CD8-positive, alpha-beta memory T cell (primary cell): Measurements from ENCODE around the gene ITGBL1. TPM values are rescaled to one million over a fixed set of nuclear protein-coding genes. Genes with fewer than 3 reads are reported as not detected.

ENCODE experiments used
- CTCF ChIA-PET: fragments of 350-600 bp; sonication (Branson Sonifier 250); formaldehyde crosslinking; loops from one replicate; lab custom pipeline; 2021; ENCODE audit warnings: antibody characterized with exemption; lab: Charles Lee
- POLR2A ChIA-PET: fragments of 350-600 bp; sonication (Branson Sonifier 250); formaldehyde crosslinking; loops from one replicate; lab custom pipeline; 2021; ENCODE audit warnings: antibody characterized with exemption; lab: Charles Lee
- DNase-seq, 5 donors: peaks; one replicate each; pipeline versions ENCODE4 v3.0.0 to v3.0.0-alpha.2; 2020 to 2022; ENCODE audit warnings: mixed read lengths in 1 of 5
- H3K27ac ChIP-seq: one replicate; pipeline ENCODE4 v1.7.0; 2013; ENCODE audit warnings: low read depth, mild to moderate bottlenecking, low read length, moderate library complexity
- H3K27me3 ChIP-seq: 2 replicates; pipeline ENCODE4 v1.7.0; 2013; ENCODE audit warnings: low read length, mild to moderate bottlenecking; ENCODE audit not compliant: insufficient read depth, poor library complexity, severe bottlenecking
- H3K36me3 ChIP-seq: 2 replicates; pipeline ENCODE4 v1.7.0; 2013; ENCODE audit warnings: mild to moderate bottlenecking, low read length, moderate library complexity; ENCODE audit not compliant: insufficient read depth
- H3K4me1 ChIP-seq: 2 replicates; pipeline ENCODE4 v1.7.0; 2013; ENCODE audit warnings: mild to moderate bottlenecking, low read length, moderate library complexity; ENCODE audit not compliant: insufficient read depth
- H3K4me3 ChIP-seq: 2 replicates; pipeline ENCODE4 v1.7.0; 2013; ENCODE audit warnings: mild to moderate bottlenecking, low read length
- H3K9me3 ChIP-seq: 2 replicates; pipeline ENCODE4 v1.7.0; 2013; ENCODE audit warnings: mild to moderate bottlenecking, low read length
- H3K27ac Mint-ChIP-seq, 8 donors: one replicate each; pipeline ENCODE4 v1.8.0; 2020 to 2021; ENCODE audit warnings: mixed read lengths in 8 of 8, mild to moderate bottlenecking in 6 of 8, inconsistent platforms in 3 of 8, moderate library complexity in 3 of 8
- H3K27me3 Mint-ChIP-seq, 2 donors: one replicate each; pipeline ENCODE4 v1.8.0; 2020 to 2021; ENCODE audit warnings: mixed read lengths in 2 of 2, mild to moderate bottlenecking in 1 of 2, moderate library complexity in 1 of 2
- H3K36me3 Mint-ChIP-seq, 3 donors: one replicate each; pipeline ENCODE4 v1.8.0; 2020 to 2021; ENCODE audit warnings: mixed read lengths in 3 of 3, inconsistent platforms in 1 of 3, mild to moderate bottlenecking in 1 of 3
- H3K4me1 Mint-ChIP-seq, 3 donors: one replicate each; pipeline ENCODE4 v1.8.0; 2020 to 2021; ENCODE audit warnings: mixed read lengths in 3 of 3, inconsistent platforms in 1 of 3, mild to moderate bottlenecking in 1 of 3
- H3K4me3 Mint-ChIP-seq, 7 donors: one replicate each; pipeline ENCODE4 v1.8.0; 2020 to 2021; ENCODE audit warnings: mixed read lengths in 7 of 7, mild to moderate bottlenecking in 6 of 7, moderate library complexity in 4 of 7, inconsistent platforms in 2 of 7
- H3K9me3 Mint-ChIP-seq, 5 donors: one replicate each; pipeline ENCODE4 v1.8.0; 2020 to 2022; ENCODE audit warnings: mixed read lengths in 5 of 5, mild to moderate bottlenecking in 3 of 5, moderate library complexity in 2 of 5, inconsistent platforms in 1 of 5
- polyA plus RNA-seq: library from polyadenylated mRNA; unstranded; fragments of 300-500 nt; fragmentation: Illumina TruSeq; gene quantifications from one replicate; pipeline ENCODE4 v1.2.3, GENCODE V29; 2021
- total RNA-seq, 2 experiments: library from RNA; stranded (reverse); gene quantifications; one replicate each; pipeline ENCODE4 v1.2.3, GENCODE V29; 2021

Gene ITGBL1
- total and polyA plus RNA-seq, 3 experiments from 2014 or later: not detected

DNA sequence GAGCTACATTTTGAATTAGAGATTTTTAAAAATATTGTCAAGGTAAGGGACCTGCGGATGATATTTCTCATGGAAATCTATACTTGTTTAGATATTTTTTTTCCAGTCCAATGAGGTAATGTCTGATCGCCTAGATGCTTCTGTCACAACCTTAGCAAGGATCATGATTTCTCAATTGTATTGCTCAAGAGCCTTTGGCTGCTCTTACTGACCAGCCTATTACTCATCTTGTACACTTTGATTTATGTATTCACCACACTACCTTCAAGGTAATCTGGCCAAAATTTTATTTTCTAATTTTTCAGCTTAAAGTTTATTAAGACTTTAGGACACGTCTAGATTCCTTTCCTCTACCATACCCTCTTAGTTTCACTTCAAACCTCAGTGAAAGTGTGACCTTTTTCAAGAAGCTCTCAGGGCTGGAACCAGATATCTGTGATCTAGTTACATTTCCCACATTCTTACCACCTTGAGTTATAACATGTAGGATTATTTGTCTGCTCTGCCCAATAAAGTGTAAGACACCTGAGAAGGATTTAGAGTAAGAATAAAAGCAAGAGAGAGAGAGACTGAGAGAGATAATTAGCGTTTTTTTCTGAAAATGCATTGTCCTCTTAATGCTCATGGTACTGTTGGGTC is 197.1 kb downstream of the ITGBL1 start:
- H3K36me3 ChIP-seq: no peaks in the 10 kb centered on the region
- Mint-ChIP-seq H3K4me1 (no peaks in the 10 kb centered on the region), H3K27ac (no peak overlapping the region), H3K9me3 (peaks cover 0 to 9% (median 0%) of the 10 kb centered on the region in 5 donors), H3K27me3 (peaks cover 10 to 33% of the 10 kb centered on the region in 2 donors), H3K4me3 (no peak overlapping the region), H3K36me3 (peaks cover 0 to 5% (median 2%) of the 10 kb centered on the region in 3 donors)
- no peak overlapping the region for H3K27ac ChIP-seq
- no peak overlapping the region for H3K4me3 ChIP-seq
- no peaks in the 10 kb centered on the region for H3K4me1 ChIP-seq
- CTCF ChIA-PET: no interaction called here
- no peak for DNase-seq
- H3K27me3 ChIP-seq: no peaks in the 10 kb centered on the region
- POLR2A ChIA-PET: no interaction called here
- no peaks in the 10 kb centered on the region for H3K9me3 ChIP-seq

DNA sequence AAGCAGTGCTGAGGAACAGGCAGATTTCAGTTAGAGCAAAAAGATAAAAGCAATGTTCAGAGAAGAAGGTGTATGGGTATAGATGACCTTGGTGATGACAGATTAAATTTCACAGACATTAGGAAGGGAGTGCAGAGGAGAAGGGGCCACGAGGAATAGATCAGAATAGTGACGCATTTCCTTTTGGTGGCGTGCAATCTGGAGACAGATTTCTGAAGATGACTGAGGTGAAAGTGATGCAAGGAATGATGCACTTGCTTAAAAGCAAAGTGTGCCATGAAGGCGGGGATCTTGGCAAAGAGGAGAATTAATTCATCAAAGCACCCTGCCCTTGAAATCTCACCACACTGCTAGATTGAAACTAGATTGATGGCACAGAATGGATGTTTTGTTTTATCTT is 202.4 kb downstream of the ITGBL1 start:
- ChIA-PET POLR2A (no interaction called here), CTCF (no interaction called here)
- Mint-ChIP-seq H3K27me3 (peaks cover 3 to 28% of the 10 kb centered on the region in 2 donors), H3K36me3 (peaks cover 0 to 5% (median 2%) of the 10 kb centered on the region in 3 donors), H3K9me3 (peaks cover 0 to 9% (median 0%) of the 10 kb centered on the region in 5 donors), H3K27ac (no peak overlapping the region), H3K4me1 (no peaks in the 10 kb centered on the region), H3K4me3 (no peak overlapping the region)
- no peak overlapping the region for H3K4me3 ChIP-seq
- H3K9me3 ChIP-seq: no peaks in the 10 kb centered on the region
- no peaks in the 10 kb centered on the region for H3K36me3 ChIP-seq
- no peak for DNase-seq
- no peak overlapping the region for H3K27ac ChIP-seq
- H3K4me1 ChIP-seq: no peaks in the 10 kb centered on the region
- H3K27me3 ChIP-seq: no peaks in the 10 kb centered on the region

DNA sequence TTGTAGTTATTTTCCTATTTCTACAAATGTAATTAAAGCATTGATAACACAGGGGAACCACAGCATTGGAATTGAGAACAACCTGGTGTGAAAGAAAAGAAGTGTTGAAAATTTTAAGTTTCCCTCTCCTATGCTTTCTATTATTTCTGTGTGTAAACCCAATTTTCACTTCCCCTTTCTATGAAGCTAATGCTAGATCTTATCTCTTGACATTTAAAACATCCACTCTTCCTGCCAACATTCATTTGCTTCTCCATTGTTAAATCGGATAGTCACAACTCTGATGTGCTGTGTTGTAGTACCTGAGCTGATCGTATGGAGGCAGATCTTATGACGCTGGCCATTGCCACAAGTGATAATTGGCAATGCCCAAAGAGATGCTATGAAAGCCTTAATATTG is 203.0 kb downstream of the ITGBL1 start:
- no peak overlapping the region for H3K27ac Mint-ChIP-seq
- peaks cover 0 to 5% (median 2%) of the 10 kb centered on the region in 3 donors for H3K36me3 Mint-ChIP-seq
- no peak for DNase-seq
- ChIA-PET POLR2A (no interaction called here), CTCF (no interaction called here)
- Histone ChIP-seq H3K9me3 (no peaks in the 10 kb centered on the region), H3K4me1 (no peaks in the 10 kb centered on the region), H3K4me3 (no peak overlapping the region), H3K36me3 (no peaks in the 10 kb centered on the region), H3K27ac (no peak overlapping the region), H3K27me3 (no peaks in the 10 kb centered on the region)
- no peaks in the 10 kb centered on the region for H3K4me1 Mint-ChIP-seq
- H3K27me3 Mint-ChIP-seq: peaks cover 3 to 28% of the 10 kb centered on the region in 2 donors
- H3K4me3 Mint-ChIP-seq: no peak overlapping the region
- H3K9me3 Mint-ChIP-seq: peaks cover 0 to 9% (median 0%) of the 10 kb centered on the region in 5 donors

DNA sequence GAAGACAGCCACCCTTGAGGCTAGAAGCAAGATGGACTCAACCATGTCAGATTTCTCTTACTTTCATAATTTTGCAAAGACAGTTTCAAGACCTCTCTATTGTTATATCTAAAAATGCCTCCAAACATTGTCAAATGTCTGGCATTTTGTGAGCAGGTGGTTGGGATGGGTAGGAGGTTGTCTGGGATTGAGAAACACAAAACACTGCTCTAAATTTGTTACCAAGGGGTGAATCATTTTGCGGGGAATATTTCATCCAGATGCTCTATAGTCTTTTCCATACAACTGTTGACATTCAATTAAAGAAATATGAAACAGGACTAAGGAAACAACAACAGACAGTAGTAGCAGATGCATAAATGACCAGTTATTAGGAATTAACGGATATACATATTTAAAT is 208.2 kb downstream of the ITGBL1 start:
- DNase-seq: no peak
- ChIA-PET CTCF (no interaction called here), POLR2A (no interaction called here)
- Mint-ChIP-seq H3K27ac (no peak overlapping the region), H3K4me1 (no peaks in the 10 kb centered on the region), H3K4me3 (no peak overlapping the region), H3K27me3 (peaks cover 0 to 2% of the 10 kb centered on the region in 2 donors), H3K36me3 (no peaks in the 10 kb centered on the region), H3K9me3 (peaks cover 0 to 4% (median 0%) of the 10 kb centered on the region in 5 donors)
- H3K4me1 ChIP-seq: no peaks in the 10 kb centered on the region
- H3K27me3 ChIP-seq: no peaks in the 10 kb centered on the region
- no peaks in the 10 kb centered on the region for H3K9me3 ChIP-seq
- H3K36me3 ChIP-seq: no peaks in the 10 kb centered on the region
- no peak overlapping the region for H3K27ac ChIP-seq
- H3K4me3 ChIP-seq: no peak overlapping the region

DNA sequence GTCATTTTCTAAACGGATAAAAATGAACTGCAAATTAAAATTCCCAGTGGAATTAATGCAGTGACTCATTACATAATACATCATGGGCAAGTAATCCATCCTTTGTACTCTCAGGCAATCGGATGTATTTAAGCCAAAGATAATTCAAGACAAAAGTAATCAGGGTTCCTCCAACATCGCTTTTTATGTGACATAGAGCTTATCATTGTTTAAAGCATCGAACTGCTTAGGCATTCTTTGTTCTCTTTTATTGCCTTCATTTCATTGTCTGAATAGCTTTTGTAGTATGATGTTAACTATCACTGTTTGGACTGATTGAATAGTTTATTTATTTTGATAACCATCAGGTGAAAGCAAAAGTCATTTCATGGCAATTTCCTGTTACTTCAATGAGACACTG is 209.4 kb downstream of the ITGBL1 start:
- Mint-ChIP-seq H3K9me3 (peaks cover 0 to 4% (median 4%) of the 10 kb centered on the region in 5 donors), H3K27ac (no peak overlapping the region), H3K36me3 (no peaks in the 10 kb centered on the region), H3K4me3 (no peak overlapping the region), H3K4me1 (no peaks in the 10 kb centered on the region), H3K27me3 (peaks cover 0 to 9% of the 10 kb centered on the region in 2 donors)
- Histone ChIP-seq H3K36me3 (no peaks in the 10 kb centered on the region), H3K27me3 (no peaks in the 10 kb centered on the region), H3K27ac (no peak overlapping the region), H3K4me3 (no peak overlapping the region), H3K9me3 (no peaks in the 10 kb centered on the region), H3K4me1 (no peaks in the 10 kb centered on the region)
- no peak for DNase-seq
- ChIA-PET POLR2A (no interaction called here), CTCF (no interaction called here)

DNA sequence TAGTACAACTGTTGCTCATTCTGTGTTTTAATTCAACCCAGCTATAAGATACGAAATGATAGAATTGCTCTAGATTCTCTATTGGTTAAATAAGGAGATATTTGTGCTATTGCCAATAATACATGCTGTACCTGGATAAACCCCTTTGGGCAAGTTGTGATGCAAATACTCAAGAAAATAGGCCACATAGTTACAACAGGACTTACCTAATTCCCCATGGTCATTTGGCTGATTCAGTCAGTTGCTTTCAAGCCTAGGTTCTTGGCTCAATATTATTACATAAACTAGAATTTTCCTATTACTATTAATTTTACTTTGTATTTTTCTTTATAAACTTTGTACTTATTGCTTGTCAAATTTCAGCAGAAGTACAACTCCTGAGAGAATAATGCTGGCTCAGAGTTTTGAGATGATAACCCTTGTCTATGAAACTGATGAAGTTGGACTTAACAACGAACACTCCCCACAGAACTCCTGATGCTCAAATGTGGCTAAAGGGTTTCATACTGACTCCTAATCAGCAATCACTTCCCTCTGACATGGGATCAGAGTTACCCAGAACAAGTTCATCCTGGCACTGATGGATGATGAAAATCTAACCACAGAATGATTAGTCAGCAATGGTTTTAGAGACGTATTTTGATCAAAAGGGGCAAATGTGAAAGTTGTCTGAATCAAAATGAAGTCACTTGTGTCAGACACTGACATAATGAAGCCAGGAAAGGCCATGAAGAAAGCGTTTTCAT is 221.1 kb downstream of the ITGBL1 start:
- no peak for DNase-seq
- CTCF ChIA-PET: no interaction called here
- peaks cover 0 to 3% (median 0%) of the 10 kb centered on the region in 5 donors for H3K9me3 Mint-ChIP-seq

DNA sequence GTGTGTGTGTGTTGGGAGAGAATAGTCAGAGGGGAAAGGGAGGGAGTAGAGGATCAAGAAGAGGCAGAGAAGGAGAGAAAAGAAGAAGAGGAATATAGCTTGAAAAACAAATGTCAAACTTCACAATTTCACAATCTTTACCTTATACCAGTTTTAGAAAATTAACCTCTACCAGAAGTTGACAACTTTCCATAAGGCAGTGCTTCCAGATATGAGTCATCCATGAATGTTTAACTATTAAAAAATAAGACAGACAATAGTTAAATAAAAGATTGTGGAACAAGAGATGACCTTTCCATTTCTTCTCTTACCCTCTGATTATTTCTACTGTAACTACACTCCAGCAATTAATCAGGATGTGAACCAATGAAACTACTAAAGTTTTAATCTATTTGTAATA is 229.4 kb downstream of the ITGBL1 start:
- no peaks in the 10 kb centered on the region for H3K9me3 Mint-ChIP-seq
- H3K27ac ChIP-seq: no peak overlapping the region
- no peaks in the 10 kb centered on the region for H3K4me1 Mint-ChIP-seq
- no peaks in the 10 kb centered on the region for H3K4me1 ChIP-seq
- H3K4me3 ChIP-seq: no peak overlapping the region
- no peaks in the 10 kb centered on the region for H3K9me3 ChIP-seq
- CTCF ChIA-PET: no interaction called here
- no peak overlapping the region for H3K4me3 Mint-ChIP-seq
- POLR2A ChIA-PET: no interaction called here
- H3K36me3 Mint-ChIP-seq: no peaks in the 10 kb centered on the region
- no peak for DNase-seq
- no peaks in the 10 kb centered on the region for H3K36me3 ChIP-seq
- no peak overlapping the region for H3K27ac Mint-ChIP-seq
- H3K27me3 ChIP-seq: no peaks in the 10 kb centered on the region
- peaks cover 0 to 27% of the 10 kb centered on the region in 2 donors for H3K27me3 Mint-ChIP-seq

More for the DNA sequence above, 221.1 kb downstream of the ITGBL1 start:
- POLR2A ChIA-PET: no interaction called here
- H3K27me3 ChIP-seq: no peaks in the 10 kb centered on the region
- no peak overlapping the region for H3K4me3 ChIP-seq
- Mint-ChIP-seq H3K36me3 (no peaks in the 10 kb centered on the region), H3K4me1 (no peaks in the 10 kb centered on the region), H3K4me3 (no peak overlapping the region), H3K27me3 (no peaks in the 10 kb centered on the region), H3K27ac (no peak overlapping the region)
- H3K27ac ChIP-seq: no peak overlapping the region
- no peaks in the 10 kb centered on the region for H3K9me3 ChIP-seq
- H3K4me1 ChIP-seq: no peaks in the 10 kb centered on the region
- no peaks in the 10 kb centered on the region for H3K36me3 ChIP-seq

DNA sequence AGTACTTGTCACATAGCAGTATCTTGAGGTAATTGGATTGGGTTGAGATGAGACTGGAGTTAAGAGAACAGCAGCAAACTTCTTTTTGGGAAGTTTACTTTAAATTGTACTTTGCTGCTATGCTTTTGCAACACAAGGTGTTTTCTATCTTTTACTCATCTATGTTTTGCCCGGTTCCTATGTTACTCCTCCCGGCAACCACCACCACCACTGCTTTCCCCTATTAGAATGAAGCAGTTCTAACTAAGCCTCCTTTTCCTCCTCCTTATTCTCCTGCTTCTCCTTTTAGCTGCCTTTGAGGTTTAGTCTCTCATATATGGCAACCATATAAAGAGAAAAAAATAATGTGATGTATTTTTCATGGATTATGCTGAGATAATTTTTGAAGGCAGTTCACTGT is 233.5 kb downstream of the ITGBL1 start:
- H3K27me3 Mint-ChIP-seq: peaks cover 4 to 33% of the 10 kb centered on the region in 2 donors
- Histone ChIP-seq H3K27me3 (no peaks in the 10 kb centered on the region), H3K36me3 (no peaks in the 10 kb centered on the region), H3K4me3 (no peak overlapping the region), H3K27ac (no peak overlapping the region), H3K4me1 (no peaks in the 10 kb centered on the region), H3K9me3 (no peaks in the 10 kb centered on the region)
- H3K4me1 Mint-ChIP-seq: no peaks in the 10 kb centered on the region
- no peak overlapping the region for H3K27ac Mint-ChIP-seq
- CTCF ChIA-PET: no interaction called here
- POLR2A ChIA-PET: no interaction called here
- H3K36me3 Mint-ChIP-seq: no peaks in the 10 kb centered on the region
- no peaks in the 10 kb centered on the region for H3K9me3 Mint-ChIP-seq
- no peak overlapping the region for H3K4me3 Mint-ChIP-seq
- DNase-seq: no peak
